Measurements from ENCODE around the gene SIGLEC5. TPM values are rescaled to one million over a fixed set of nuclear protein-coding genes. Genes with fewer than 3 reads are reported as not detected.

Gene SIGLEC5
- total and polyA plus RNA-seq, 2 of the 13 experiments (the other 11 are each of a cell fraction or from before 2014, with no cell fraction given): not detected

GRCh38 chr19:51607920-51608562, 22.2 kb downstream of the SIGLEC5 start (continued):
- 0 out of 2 replicates have a peak, but pooled peaks have one; percentile 34 for TF ChIP-seq ZNF3 (CRISPR knock-in tag; IDR thresholded peaks at IDR 0.05)
- TF ChIP-seq MEIS1 (CRISPR knock-in tag; IDR thresholded peaks at IDR 0.05; ENCODE audit: borderline replicate concordance): 0 out of 2 replicates have a peak, but pooled peaks have one; percentile 51
- no peak for TF ChIP-seq ZNF30 (CRISPR knock-in tag; IDR thresholded peaks at IDR 0.05)
- TF ChIP-seq ZSCAN5A (CRISPR knock-in tag; IDR thresholded peaks at IDR 0.05; ENCODE audit: borderline replicate concordance): 0 out of 2 replicates have a peak, but pooled peaks have one; percentile 63
- peak; percentile 90 for TF ChIP-seq TFE3 (CRISPR knock-in tag; IDR thresholded peaks at IDR 0.05)
- peak; percentile 95 for TF ChIP-seq ZBTB25 (CRISPR knock-in tag; IDR thresholded peaks at IDR 0.05)
- no peak for TF ChIP-seq BHLHE40 (IDR thresholded peaks at IDR 0.05; ENCODE audit: low read length)
- peak; percentile 39; the same call in 1 of the 2 replicates for TF ChIP-seq SOX5 (CRISPR knock-in tag; IDR thresholded peaks at IDR 0.05; ENCODE audit: borderline replicate concordance)
- peak; percentile 82; the same call in 1 of the 2 replicates for TF ChIP-seq TEF (CRISPR knock-in tag; IDR thresholded peaks at IDR 0.05)
- TF ChIP-seq CERS6 (CRISPR knock-in tag; IDR thresholded peaks at IDR 0.05): 0 out of 2 replicates have a peak, but pooled peaks have one; percentile 88
- TF ChIP-seq ELF4 (CRISPR knock-in tag; IDR thresholded peaks at IDR 0.05; ENCODE audit: borderline replicate concordance): no peak
- peak; percentile 75; the same call in 1 of the 2 replicates for TF ChIP-seq ZNF709 (CRISPR knock-in tag; IDR thresholded peaks at IDR 0.05)
- TF ChIP-seq NONO (IDR thresholded peaks at IDR 0.05): no peak
- peak; percentile 35; the same call in 1 of the 2 replicates for TF ChIP-seq NONO (CRISPR knock-in tag; conservative IDR thresholded peaks at IDR 0.05)
- TF ChIP-seq XRCC5 (optimal IDR thresholded peaks at IDR 0.05; ENCODE audit: low read length): peak; percentile 91
- no peak for TF ChIP-seq HNF4A (CRISPR knock-in tag; IDR thresholded peaks at IDR 0.05)
- no peak for TF ChIP-seq ZNF597 (CRISPR knock-in tag; IDR thresholded peaks at IDR 0.05)
- TF ChIP-seq ATRX (CRISPR knock-in tag; IDR thresholded peaks at IDR 0.05; ENCODE audit: borderline replicate concordance): no peak
- peak; percentile 79 for TF ChIP-seq SIX4 (CRISPR knock-in tag; IDR thresholded peaks at IDR 0.05)
- no peak for TF ChIP-seq FLYWCH1 (CRISPR knock-in tag; IDR thresholded peaks at IDR 0.05)
- peak; percentile 86 for TF ChIP-seq NR0B2 (CRISPR knock-in tag; IDR thresholded peaks at IDR 0.05)
- TF ChIP-seq POLR2G (IDR thresholded peaks at IDR 0.05; ENCODE audit: low read depth, low read length): no peak
- no peak for TF ChIP-seq TCF7L2 (IDR thresholded peaks at IDR 0.05; ENCODE audit: low read depth, low read length)
